SK-N-SH (cell line): ENCODE measurements around the gene SLITRK5. TPM values are rescaled to one million over a fixed set of nuclear protein-coding genes. Genes with fewer than 3 reads are reported as not detected.
A peak's percentile ranks its signal among the peaks of the same experiment; 100 is the strongest.

Source experiments
- CTCF ChIA-PET: fragments of 300-600, 350-600 bp; formaldehyde crosslinking; extraction: SDS; loops from one replicate; lab custom pipeline; 2021; lab: Yijun Ruan, JAX
- POLR2A ChIA-PET: fragments of 350-600 bp; sonication (Branson Sonifier 250); formaldehyde crosslinking; extraction: SDS; loops from one replicate; lab custom pipeline; 2020; ENCODE audit warnings: antibody characterized with exemption, inconsistent platforms; lab: Yijun Ruan, JAX
- DNase-seq: peaks from one replicate; pipeline ENCODE4 v3.0.0; 2012
- H2AFZ ChIP-seq: fragments of 200-600 bp; sonication (generic); 2 replicates; pipeline ENCODE4 v1.8.1; 2016; ENCODE audit warnings: antibody characterized with exemption, mild to moderate bottlenecking, low read depth
- H3F3A ChIP-seq: fragments of 200-600 bp; sonication (generic); replicated peaks from 2 replicates; pipeline ENCODE3; 2016; ENCODE audit warnings: antibody characterized with exemption, mild to moderate bottlenecking; ENCODE audit not compliant: insufficient read depth
- H3K27ac ChIP-seq, 2 experiments: fragments of 200-500 bp in 1 of 2; fragments of 200-600 bp in 1 of 2; sonication (Bioruptor generic) in 1 of 2; sonication (generic), shearing (Covaris generic) in 1 of 2; 2 replicates each; pipeline versions ENCODE4 v1.5.1 to v1.6.1; 2014 to 2016; ENCODE audit warnings: low read depth in 2 of 2, inconsistent platforms in 1 of 2, low read length in 1 of 2, mild to moderate bottlenecking in 1 of 2, mixed read lengths in 1 of 2
- H3K27me3 ChIP-seq: fragments of 200-600 bp; sonication (generic), shearing (Covaris generic); 2 replicates; pipeline ENCODE4 v1.6.1; 2016; ENCODE audit warnings: mixed run types; ENCODE audit not compliant: insufficient read depth
- H3K36me3 ChIP-seq, 2 experiments: fragments of 200-500 bp in 1 of 2; fragments of 200-600 bp in 1 of 2; sonication (Bioruptor generic) in 1 of 2; sonication (generic) in 1 of 2; replicated peaks in 1 of 2; 2 replicates each; pipeline versions ENCODE3 to v1.5.1; 2014 to 2016; ENCODE audit warnings: low read length in 1 of 2, mild to moderate bottlenecking in 1 of 2; ENCODE audit not compliant: insufficient read depth in 2 of 2, control insufficient read depth in 1 of 2
- H3K4me1 ChIP-seq, 2 experiments: fragments of 200-500 bp in 1 of 2; fragments of 200-600 bp in 1 of 2; sonication (Bioruptor generic) in 1 of 2; sonication (generic), shearing (Covaris generic) in 1 of 2; 2 replicates each; pipeline versions ENCODE4 v1.5.1 to v1.6.1; 2014 to 2016; ENCODE audit warnings: low read depth in 1 of 2, low read length in 1 of 2, mixed run types in 1 of 2; ENCODE audit not compliant: insufficient read depth in 2 of 2, control insufficient read depth in 1 of 2
- H3K4me2 ChIP-seq: fragments of 200-600 bp; sonication (generic), shearing (Covaris generic); 2 replicates; pipeline ENCODE4 v1.6.1; 2017; ENCODE audit warnings: mixed run types
- H3K4me3 ChIP-seq, 2 experiments: fragments of 200-500 bp in 1 of 2; fragments of 200-600 bp in 1 of 2; sonication (Bioruptor generic) in 1 of 2; sonication (generic), shearing (Covaris generic) in 1 of 2; 2 replicates each; pipeline versions ENCODE4 v1.5.1 to v1.8.1; 2014 to 2016; ENCODE audit warnings: low read depth in 2 of 2, inconsistent platforms in 1 of 2, low read length in 1 of 2, mild to moderate bottlenecking in 1 of 2, mixed read lengths in 1 of 2, moderate library complexity in 1 of 2
- H3K79me2 ChIP-seq: fragments of 200-600 bp; sonication (generic); 2 replicates; pipeline ENCODE4 v1.8.1; 2017; ENCODE audit warnings: mild to moderate bottlenecking; ENCODE audit not compliant: insufficient read depth
- H3K9ac ChIP-seq: fragments of 200-600 bp; sonication (generic); 2 replicates; pipeline ENCODE4 v1.6.1; 2017; ENCODE audit warnings: mixed run types
- H3K9me2 ChIP-seq: fragments of 200-600 bp; sonication (generic); 2 replicates; pipeline ENCODE4 v1.6.1; 2017; ENCODE audit warnings: mixed run types
- H3K9me3 ChIP-seq: fragments of 200-600 bp; sonication (generic); 2 replicates; pipeline ENCODE4 v1.6.1; 2017; ENCODE audit warnings: mixed run types, mild to moderate bottlenecking, moderate library complexity
- H4K20me1 ChIP-seq: fragments of 200-600 bp; sonication (generic); 2 replicates; pipeline ENCODE4 v1.6.1; 2017; ENCODE audit warnings: mild to moderate bottlenecking, mixed run types; ENCODE audit not compliant: insufficient read depth
- CHD2 ChIP-seq: fragments of 150-350 bp; IDR thresholded peaks from 2 replicates; pipeline ENCODE4 v1.6.1; 2018; ENCODE audit warnings: low read length; ENCODE audit not compliant: partially characterized antibody
- CTCF ChIP-seq: fragments of 200-600 bp; sonication (generic); IDR thresholded peaks from 2 replicates; pipeline ENCODE4 v1.6.1; 2017; ENCODE audit warnings: antibody characterized with exemption, mild to moderate bottlenecking, moderate library complexity
- ELF1 ChIP-seq: IDR thresholded peaks from 2 replicates; pipeline ENCODE4 v1.4.0; 2012
- EZH2phosphoT487 ChIP-seq: fragments of 200-600 bp; sonication (generic); IDR thresholded peaks from 2 replicates; pipeline ENCODE4 v1.6.1; 2017; ENCODE audit warnings: low read depth, mixed run types, mild to moderate bottlenecking, antibody characterized with exemption, moderate library complexity, borderline replicate concordance
- FOSL2 ChIP-seq: IDR thresholded peaks from 2 replicates; pipeline ENCODE4 v1.4.0; 2012; ENCODE audit warnings: low read depth, mild to moderate bottlenecking, moderate library complexity, borderline replicate concordance
- FOXJ3 ChIP-seq: sonication (generic); formaldehyde crosslinking; IDR thresholded peaks from 2 replicates; pipeline ENCODE4 v1.5.1; 2020; ENCODE audit warnings: mild to moderate bottlenecking, missing genetic modification reagents
- GATA2 ChIP-seq: sonication (generic); formaldehyde crosslinking; IDR thresholded peaks from 2 replicates; pipeline ENCODE4 v1.5.0; 2020; ENCODE audit warnings: mild to moderate bottlenecking, missing genetic modification reagents
- IRF3 ChIP-seq: fragments of 150-350 bp; IDR thresholded peaks from 2 replicates; pipeline ENCODE4 v1.6.1; 2016; ENCODE audit warnings: mild to moderate bottlenecking, low read depth, low read length
- JUND ChIP-seq: IDR thresholded peaks from 2 replicates; pipeline ENCODE4 v1.4.0; 2012
- MAX ChIP-seq: IDR thresholded peaks from 2 replicates; pipeline ENCODE4 v1.4.0; 2012; ENCODE audit warnings: low read depth
- NRF1 ChIP-seq: IDR thresholded peaks from 2 replicates; pipeline ENCODE4 v1.6.1; 2012; ENCODE audit warnings: low read depth, mild to moderate bottlenecking, low read length
- PBX3 ChIP-seq: IDR thresholded peaks from 2 replicates; pipeline ENCODE4; 2012
- POLR2AphosphoS5 ChIP-seq: IDR thresholded peaks from 2 replicates; pipeline ENCODE4 v1.6.1; 2012; ENCODE audit warnings: low read depth, low read length
- RFX5 ChIP-seq: IDR thresholded peaks from 2 replicates; pipeline ENCODE4 v1.6.1; 2012; ENCODE audit warnings: mild to moderate bottlenecking, improper control_type of control experiment, low read length
- RXRA ChIP-seq: IDR thresholded peaks from 2 replicates; pipeline ENCODE4 v1.4.0; 2012; ENCODE audit warnings: low read depth, mild to moderate bottlenecking, borderline replicate concordance
- SIN3A ChIP-seq: IDR thresholded peaks from 2 replicates; pipeline ENCODE4 v1.6.1; 2012; ENCODE audit warnings: low read depth, mild to moderate bottlenecking, low read length, moderate library complexity, borderline replicate concordance
- TAF1 ChIP-seq: IDR thresholded peaks from 2 replicates; pipeline ENCODE4 v1.6.1; 2012; ENCODE audit warnings: low read depth, mild to moderate bottlenecking, low read length, moderate library complexity, borderline replicate concordance
- TEAD4 ChIP-seq: IDR thresholded peaks from 2 replicates; pipeline ENCODE4 v1.4.0; 2012; ENCODE audit warnings: mild to moderate bottlenecking, borderline replicate concordance; ENCODE audit not compliant: insufficient read depth
- USF1 ChIP-seq: IDR thresholded peaks from 2 replicates; pipeline ENCODE4 v1.4.0; 2012; ENCODE audit warnings: low read depth, borderline replicate concordance
- USF2 ChIP-seq: fragments of 150-350 bp; IDR thresholded peaks from 2 replicates; pipeline ENCODE4 v1.6.1; 2017; ENCODE audit warnings: antibody characterized with exemption, low read length, low read depth, borderline replicate concordance
- YY1 ChIP-seq: IDR thresholded peaks from 2 replicates; pipeline ENCODE4 v1.4.0; 2012; ENCODE audit warnings: low read depth, mild to moderate bottlenecking
- WGBS: methylation state at CpG from one replicate; pipeline ENCODE4 v1.1.6; 2017; ENCODE audit warnings: low lambda C conversion rate; 5-methylcytosine and 5-hydroxymethylcytosine counted together
- polyA plus RNA-seq, 3 experiments: library from polyadenylated mRNA; depleted of rRNA; stranded (reverse); fragments of >200 nt; gene quantifications; 2 replicates each; pipeline ENCODE4 v1.2.3, GENCODE V29; 2012

Gene SLITRK5
- polyA plus RNA-seq, 1 of the 3 experiments (the other 2 are of a cell fraction) = not detected

- TF ChIP-seq RXRA (no peak), FOXJ3 (no peak), CHD2 (no peak), ELF1 (no peak), TEAD4 (no peak), MAX (no peak), POLR2AphosphoS5 (no peak)
- no peak overlapping the region for H3K9ac ChIP-seq
- H3K4me2 ChIP-seq = no peak overlapping the region
- ChIA-PET CTCF (no interaction called here), POLR2A (no interaction called here)
- WGBS = 17% methylated on average over 26 of the region's 27 CpGs
- H3F3A ChIP-seq = no peaks in the 10 kb centered on the region
- no peaks in the 10 kb centered on the region for H3K79me2 ChIP-seq
- no peaks in the 10 kb centered on the region for H3K9me3 ChIP-seq
- H3K4me1 ChIP-seq = peaks cover 0 to 23% of the 10 kb centered on the region in 2 experiments; a peak in 1 of 4 replicates
- H3K27ac ChIP-seq = no peak overlapping the region
- H3K4me3 ChIP-seq = no peak overlapping the region
- no peaks in the 10 kb centered on the region for H3K9me2 ChIP-seq
- no peaks in the 10 kb centered on the region for H3K36me3 ChIP-seq
- H2AFZ ChIP-seq = no peak overlapping the region
- H4K20me1 ChIP-seq = no peaks in the 10 kb centered on the region
- peak; percentile 5 for DNase-seq
- peaks cover 60% of the 10 kb centered on the region for H3K27me3 ChIP-seq
Measured at GRCh38 chr13:87674247-87674738, 3.1 kb downstream of the SLITRK5 start.

- Histone ChIP-seq H3K79me2 (no peaks in the 10 kb centered on the region), H3K4me3 (no peak overlapping the region), H4K20me1 (no peaks in the 10 kb centered on the region), H3K27ac (no peak overlapping the region), H3F3A (no peaks in the 10 kb centered on the region), H3K9me3 (no peaks in the 10 kb centered on the region), H3K9ac (no peak overlapping the region), H3K27me3 (peaks cover 60% of the 10 kb centered on the region), H3K4me1 (peaks cover 0 to 22% of the 10 kb centered on the region in 2 experiments; a peak in 1 of 4 replicates), H3K36me3 (no peaks in the 10 kb centered on the region), H3K9me2 (no peaks in the 10 kb centered on the region), H3K4me2 (no peak overlapping the region), H2AFZ (no peak overlapping the region)
- DNase-seq = peak; percentile 3
- POLR2A ChIA-PET = no interaction called here
- no peak for TF ChIP-seq GATA2 (CRISPR knock-in tag)
- TF ChIP-seq PBX3 = no peak
- TF ChIP-seq TAF1 = no peak
- no peak for TF ChIP-seq CTCF
- TF ChIP-seq RXRA = no peak
- TF ChIP-seq NRF1 = no peak
- no peak for TF ChIP-seq EZH2phosphoT487
- TF ChIP-seq USF2 = no peak
- TF ChIP-seq YY1 = no peak
- no peak for TF ChIP-seq FOSL2
- TF ChIP-seq SIN3A = no peak
- TF ChIP-seq IRF3 = no peak
- no peak for TF ChIP-seq TEAD4
- TF ChIP-seq JUND = no peak
- no peak for TF ChIP-seq USF1
- no peak for TF ChIP-seq RFX5
- CTCF ChIA-PET = no interaction called here
- 72% methylated on average over 10 of the region's 10 CpGs for WGBS
Measured at GRCh38 chr13:87675851-87676250, 4.7 kb downstream of the SLITRK5 start.
